ENCODE measurements around the gene CUL5.
"Not testable (repeated sequence)": the region's sequence is repeated elsewhere in the genome, so short reads cannot be mapped to it uniquely, and the experiment has no call there.

Gene CUL5

GRCh38 chr11:108025387-108026080 is 16.8 kb downstream of the CUL5 start:
- no peak for DNase-seq

GRCh38 chr11:108027057-108027456 is 18.4 kb downstream of the CUL5 start:
- DNase-seq, result no peak

- DNase-seq, result not testable (repeated sequence)
Observed at GRCh38 chr11:108028822-108029441, 20.2 kb downstream of the CUL5 start.

- DNase-seq, result not testable (repeated sequence)
Observed at GRCh38 chr11:108031604-108032003, 22.9 kb downstream of the CUL5 start.

GRCh38 chr11:108032800-108033199 is 24.1 kb downstream of the CUL5 start:
- DNase-seq, result no peak

- no peak for DNase-seq
Observed at GRCh38 chr11:108034034-108034433, 25.3 kb downstream of the CUL5 start.

GRCh38 chr11:108034952-108035351 is 26.3 kb downstream of the CUL5 start:
- DNase-seq, result no peak

GRCh38 chr11:108035690-108036089 is 27.0 kb downstream of the CUL5 start:
- DNase-seq, result no peak

GRCh38 chr11:108037211-108037610 is 28.5 kb downstream of the CUL5 start:
- no peak for DNase-seq

- DNase-seq, result no peak
Observed at GRCh38 chr11:108037636-108038035, 28.9 kb downstream of the CUL5 start.

- no peak for DNase-seq
Observed at GRCh38 chr11:108048269-108048668, 39.6 kb downstream of the CUL5 start.

GRCh38 chr11:108062336-108062735 is 53.6 kb downstream of the CUL5 start:
- no peak for DNase-seq

GRCh38 chr11:108063410-108063809 is 54.7 kb downstream of the CUL5 start:
- no peak for DNase-seq

- DNase-seq, result no peak
Observed at GRCh38 chr11:108069947-108070346, 61.2 kb downstream of the CUL5 start.

- DNase-seq, result no peak
Observed at GRCh38 chr11:108084811-108085210, 76.1 kb downstream of the CUL5 start.

- DNase-seq, result no peak
Observed at GRCh38 chr11:108085672-108086071, 77.0 kb downstream of the CUL5 start.

GRCh38 chr11:108092134-108092533 is 83.4 kb downstream of the CUL5 start:
- DNase-seq, result no peak

- no peak for DNase-seq
Observed at GRCh38 chr11:108093128-108093904, 84.6 kb downstream of the CUL5 start.

- no peak for DNase-seq
Observed at GRCh38 chr11:108097179-108097578, 88.5 kb downstream of the CUL5 start.

GRCh38 chr11:108101090-108101775 is 92.5 kb downstream of the CUL5 start:
- DNase-seq, result no peak

GRCh38 chr11:108111126-108111525 is 102.4 kb downstream of the CUL5 start:
- DNase-seq, result no peak

GRCh38 chr11:108112057-108112456 is 103.4 kb downstream of the CUL5 start:
- no peak for DNase-seq

- no peak for DNase-seq
Observed at GRCh38 chr11:108115500-108116140, 106.9 kb downstream of the CUL5 start.
